Liver (tissue), 9 donors: ENCODE results near the gene KYAT1. TPM values are rescaled to one million over a fixed set of nuclear protein-coding genes. Genes with fewer than 3 reads are reported as not detected.

Experiments
- DNase-seq: peaks from one replicate; pipeline ENCODE4 v3.0.0-alpha.2; 2017; ENCODE audit warnings: low spot score
- H3K27ac ChIP-seq, 2 donors: one replicate each; pipeline ENCODE4 v1.7.0; 2013; ENCODE audit warnings: inconsistent platforms in 2 of 2, low read length in 2 of 2, control low read depth in 1 of 2, low read depth in 1 of 2, mild to moderate bottlenecking in 1 of 2
- H3K27me3 ChIP-seq, 4 donors: one replicate each; pipeline versions ENCODE4 v1.6.1 to v1.7.0; 2013; ENCODE audit warnings: low read length in 3 of 4, inconsistent platforms in 1 of 4, mild to moderate bottlenecking in 1 of 4, moderate library complexity in 1 of 4; ENCODE audit not compliant: control insufficient read depth in 4 of 4, insufficient read depth in 4 of 4
- H3K36me3 ChIP-seq, 4 donors: one replicate each; pipeline versions ENCODE4 v1.6.1 to v1.7.0; 2013; ENCODE audit warnings: low read length in 3 of 4, mild to moderate bottlenecking in 3 of 4, low read depth in 1 of 4, moderate library complexity in 1 of 4; ENCODE audit not compliant: control insufficient read depth in 4 of 4, insufficient read depth in 3 of 4
- H3K4me1 ChIP-seq, 4 donors: one replicate each; pipeline versions ENCODE4 v1.6.1 to v1.7.0; 2013; ENCODE audit warnings: low read length in 3 of 4, mild to moderate bottlenecking in 3 of 4, moderate library complexity in 1 of 4; ENCODE audit not compliant: control insufficient read depth in 4 of 4, insufficient read depth in 4 of 4
- H3K4me3 ChIP-seq, 3 donors: one replicate each; pipeline versions ENCODE4 v1.6.1 to v1.7.0; 2013; ENCODE audit warnings: low read length in 3 of 3, control low read depth in 1 of 3, low read depth in 1 of 3, mild to moderate bottlenecking in 1 of 3
- H3K9ac ChIP-seq, 2 donors: one replicate each; pipeline ENCODE4 v1.7.0; 2013; ENCODE audit warnings: low read length in 2 of 2, mild to moderate bottlenecking in 2 of 2, moderate library complexity in 2 of 2, control low read depth in 1 of 2, low read depth in 1 of 2
- H3K9me3 ChIP-seq, 4 donors: one replicate each; pipeline versions ENCODE4 v1.6.1 to v1.7.0; 2013; ENCODE audit warnings: low read length in 3 of 4; ENCODE audit not compliant: control insufficient read depth in 4 of 4
- CTCF ChIP-seq: fragments of 150-350 bp; IDR thresholded peaks from 2 replicates; pipeline ENCODE4 v1.5.1; 2017; ENCODE audit warnings: improper control_type of control experiment, low read depth, low read length; ENCODE audit not compliant: missing input control
- FOXA1 ChIP-seq: IDR thresholded peaks from 2 replicates; pipeline ENCODE4 v1.6.1; 2016; ENCODE audit warnings: antibody characterized with exemption
- FOXA2 ChIP-seq: IDR thresholded peaks from 2 replicates; pipeline ENCODE4 v1.6.1; 2016; ENCODE audit warnings: antibody characterized with exemption
- GABPA ChIP-seq, 2 donors: IDR thresholded peaks in 1 of 2; conservative IDR thresholded peaks in 1 of 2; 2 replicates each; pipeline ENCODE4 v1.6.1; 2016; ENCODE audit warnings: antibody characterized with exemption in 2 of 2, mild to moderate bottlenecking in 1 of 2, moderate library complexity in 1 of 2
- HNF4A ChIP-seq, 2 donors: conservative IDR thresholded peaks; 2 replicates each; pipeline ENCODE4 v1.6.1; 2016; ENCODE audit warnings: antibody characterized with exemption in 2 of 2, mild to moderate bottlenecking in 2 of 2
- HNF4G ChIP-seq: IDR thresholded peaks from 2 replicates; pipeline ENCODE4 v1.6.1; 2016; ENCODE audit warnings: antibody characterized with exemption
- JUND ChIP-seq, 2 donors: IDR thresholded peaks; 2 replicates each; pipeline ENCODE4 v1.6.1; 2016; ENCODE audit warnings: antibody characterized with exemption in 2 of 2
- NR2F2 ChIP-seq: IDR thresholded peaks from 2 replicates; pipeline ENCODE4 v1.6.1; 2016; ENCODE audit warnings: antibody characterized with exemption
- RAD21 ChIP-seq, 2 donors: IDR thresholded peaks; 2 replicates each; pipeline ENCODE4 v1.6.1; 2016; ENCODE audit warnings: antibody characterized with exemption in 2 of 2, mild to moderate bottlenecking in 2 of 2
- RXRA ChIP-seq, 2 donors: IDR thresholded peaks; 2 replicates each; pipeline ENCODE4 v1.6.1; 2017 to 2018; ENCODE audit warnings: antibody characterized with exemption in 2 of 2, mild to moderate bottlenecking in 1 of 2
- TAF1 ChIP-seq: conservative IDR thresholded peaks from 2 replicates; pipeline ENCODE4 v1.6.1; 2016; ENCODE audit warnings: antibody characterized with exemption, mild to moderate bottlenecking
- WGBS: extraction: QIAGEN DNeasy Blood & Tissue Kit; methylation state at CpG from one replicate; pipeline ENCODE4 v1.1.7; 2013; 5-methylcytosine and 5-hydroxymethylcytosine counted together
- polyA plus RNA-seq, 2 donors: library from polyadenylated mRNA; stranded (reverse) in 1 of 2; unstranded in 1 of 2; fragments of 200-250 nt in 1 of 2; fragments of >200 nt in 1 of 2; fragmentation: Nextera tagmentation in 1 of 2; extraction: Ambion mirVana in 1 of 2; gene quantifications; one replicate each; pipeline versions ENCODE4 v1.2.1 to v1.2.3, GENCODE V29; 2013 to 2015
- total RNA-seq, 2 donors: library from RNA; depleted of rRNA; stranded (reverse); fragments of >200 nt; gene quantifications; one replicate each; pipeline ENCODE4 v1.2.3, GENCODE V29; 2014
- TF ChIP-seq, protein P1 (sequence below): IDR thresholded peaks from 2 replicates; pipeline ENCODE4 v1.6.1; 2016; ENCODE audit warnings: antibody characterized with exemption, mild to moderate bottlenecking
- TF ChIP-seq, protein P2 (sequence below): IDR thresholded peaks from 2 replicates; pipeline ENCODE4 v1.6.1; 2016; ENCODE audit warnings: antibody characterized with exemption
- TF ChIP-seq, protein P3 (sequence below): IDR thresholded peaks from 2 replicates; pipeline ENCODE4 v1.6.1; 2016; ENCODE audit warnings: antibody characterized with exemption
- TF ChIP-seq, protein P4 (sequence below): IDR thresholded peaks from 2 replicates; pipeline ENCODE4 v1.6.1; 2016; ENCODE audit warnings: antibody characterized with exemption
- donor health status: healthy.
- donor health status: healthy.
- donor health status: healthy.
- donor health status: healthy.
- donor health status: healthy.

KYAT1 gene
- total and polyA plus RNA-seq, 4 donors: 3.8 to 8.1 (median 7.4) TPM

GRCh38 chr9:128901822-128902221 lies 20.1 kb upstream of the KYAT1 start (continued):
- TF ChIP-seq, protein P1, sequence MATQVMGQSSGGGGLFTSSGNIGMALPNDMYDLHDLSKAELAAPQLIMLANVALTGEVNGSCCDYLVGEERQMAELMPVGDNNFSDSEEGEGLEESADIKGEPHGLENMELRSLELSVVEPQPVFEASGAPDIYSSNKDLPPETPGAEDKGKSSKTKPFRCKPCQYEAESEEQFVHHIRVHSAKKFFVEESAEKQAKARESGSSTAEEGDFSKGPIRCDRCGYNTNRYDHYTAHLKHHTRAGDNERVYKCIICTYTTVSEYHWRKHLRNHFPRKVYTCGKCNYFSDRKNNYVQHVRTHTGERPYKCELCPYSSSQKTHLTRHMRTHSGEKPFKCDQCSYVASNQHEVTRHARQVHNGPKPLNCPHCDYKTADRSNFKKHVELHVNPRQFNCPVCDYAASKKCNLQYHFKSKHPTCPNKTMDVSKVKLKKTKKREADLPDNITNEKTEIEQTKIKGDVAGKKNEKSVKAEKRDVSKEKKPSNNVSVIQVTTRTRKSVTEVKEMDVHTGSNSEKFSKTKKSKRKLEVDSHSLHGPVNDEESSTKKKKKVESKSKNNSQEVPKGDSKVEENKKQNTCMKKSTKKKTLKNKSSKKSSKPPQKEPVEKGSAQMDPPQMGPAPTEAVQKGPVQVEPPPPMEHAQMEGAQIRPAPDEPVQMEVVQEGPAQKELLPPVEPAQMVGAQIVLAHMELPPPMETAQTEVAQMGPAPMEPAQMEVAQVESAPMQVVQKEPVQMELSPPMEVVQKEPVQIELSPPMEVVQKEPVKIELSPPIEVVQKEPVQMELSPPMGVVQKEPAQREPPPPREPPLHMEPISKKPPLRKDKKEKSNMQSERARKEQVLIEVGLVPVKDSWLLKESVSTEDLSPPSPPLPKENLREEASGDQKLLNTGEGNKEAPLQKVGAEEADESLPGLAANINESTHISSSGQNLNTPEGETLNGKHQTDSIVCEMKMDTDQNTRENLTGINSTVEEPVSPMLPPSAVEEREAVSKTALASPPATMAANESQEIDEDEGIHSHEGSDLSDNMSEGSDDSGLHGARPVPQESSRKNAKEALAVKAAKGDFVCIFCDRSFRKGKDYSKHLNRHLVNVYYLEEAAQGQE: no peak
- no peak for TF ChIP-seq RXRA (IDR thresholded peaks at IDR 0.05)
- TF ChIP-seq FOXA1: no peak
- TF ChIP-seq, protein P2, sequence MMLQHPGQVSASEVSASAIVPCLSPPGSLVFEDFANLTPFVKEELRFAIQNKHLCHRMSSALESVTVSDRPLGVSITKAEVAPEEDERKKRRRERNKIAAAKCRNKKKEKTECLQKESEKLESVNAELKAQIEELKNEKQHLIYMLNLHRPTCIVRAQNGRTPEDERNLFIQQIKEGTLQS: no peak
- TF ChIP-seq FOXA2: no peak
- TF ChIP-seq RAD21 (IDR thresholded peaks at IDR 0.05): no peak
- TF ChIP-seq JUND (IDR thresholded peaks at IDR 0.05): no peak
- TF ChIP-seq TAF1: no peak

- H3K4me1 ChIP-seq: peaks cover 0 to 12% (median 8%) of the 10 kb centered on the region in 4 donors
- TF ChIP-seq HNF4A (conservative IDR thresholded peaks at IDR 0.05): no peak
- no peak for TF ChIP-seq NR2F2
- TF ChIP-seq, protein P3, sequence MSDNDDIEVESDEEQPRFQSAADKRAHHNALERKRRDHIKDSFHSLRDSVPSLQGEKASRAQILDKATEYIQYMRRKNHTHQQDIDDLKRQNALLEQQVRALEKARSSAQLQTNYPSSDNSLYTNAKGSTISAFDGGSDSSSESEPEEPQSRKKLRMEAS: no peak
- no peak for TF ChIP-seq FOXA1
- TF ChIP-seq CTCF: no peak
- TF ChIP-seq HNF4G: no peak
- TF ChIP-seq TAF1: no peak
- TF ChIP-seq, protein P4, sequence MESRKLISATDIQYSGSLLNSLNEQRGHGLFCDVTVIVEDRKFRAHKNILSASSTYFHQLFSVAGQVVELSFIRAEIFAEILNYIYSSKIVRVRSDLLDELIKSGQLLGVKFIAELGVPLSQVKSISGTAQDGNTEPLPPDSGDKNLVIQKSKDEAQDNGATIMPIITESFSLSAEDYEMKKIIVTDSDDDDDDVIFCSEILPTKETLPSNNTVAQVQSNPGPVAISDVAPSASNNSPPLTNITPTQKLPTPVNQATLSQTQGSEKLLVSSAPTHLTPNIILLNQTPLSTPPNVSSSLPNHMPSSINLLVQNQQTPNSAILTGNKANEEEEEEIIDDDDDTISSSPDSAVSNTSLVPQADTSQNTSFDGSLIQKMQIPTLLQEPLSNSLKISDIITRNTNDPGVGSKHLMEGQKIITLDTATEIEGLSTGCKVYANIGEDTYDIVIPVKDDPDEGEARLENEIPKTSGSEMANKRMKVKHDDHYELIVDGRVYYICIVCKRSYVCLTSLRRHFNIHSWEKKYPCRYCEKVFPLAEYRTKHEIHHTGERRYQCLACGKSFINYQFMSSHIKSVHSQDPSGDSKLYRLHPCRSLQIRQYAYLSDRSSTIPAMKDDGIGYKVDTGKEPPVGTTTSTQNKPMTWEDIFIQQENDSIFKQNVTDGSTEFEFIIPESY: no peak
- TF ChIP-seq, protein P2: no peak
- no peak for TF ChIP-seq GABPA (IDR thresholded peaks at IDR 0.05 in 1 of 2, conservative IDR thresholded peaks at IDR 0.05 in 1 of 2)
- TF ChIP-seq, protein P1: no peak
- H3K36me3 ChIP-seq: peaks cover 0 to 13% (median 7%) of the 10 kb centered on the region in 4 donors
- 91% methylated on average over 7 of the region's 7 CpGs for WGBS
- H3K9ac ChIP-seq: no peak overlapping the region
- H3K27ac ChIP-seq: no peak overlapping the region
- H3K9me3 ChIP-seq: no peaks in the 10 kb centered on the region
- H3K27me3 ChIP-seq: no peaks in the 10 kb centered on the region
- H3K4me3 ChIP-seq: no peak overlapping the region
- no peak for DNase-seq
These were observed 19.6 kb upstream of the KYAT1 start for GRCh38 chr9:128901379-128901778.
